ENCODE results near the gene INSM1.

DNA sequence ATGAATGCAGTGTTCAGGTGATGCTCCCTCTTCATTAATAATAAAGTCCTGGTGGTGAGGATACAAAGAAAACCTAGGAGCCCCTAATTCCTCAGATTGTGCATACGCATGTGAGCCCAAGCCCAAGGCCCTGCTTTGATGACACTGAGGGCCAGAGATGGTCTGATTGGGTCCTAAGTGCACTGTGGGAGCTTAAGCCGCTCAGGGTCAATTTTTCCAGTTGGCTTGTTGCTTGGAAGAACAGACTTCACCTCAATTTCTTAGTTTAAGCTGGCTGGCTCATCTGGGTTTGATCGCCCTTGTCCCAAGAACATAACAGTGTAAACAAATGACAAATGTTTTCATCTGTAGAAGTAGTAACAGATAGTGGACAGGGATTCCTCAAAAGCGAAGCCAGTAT is 41.4 kb downstream of the INSM1 start:
- no peak for TF ChIP-seq POLR2AphosphoS5 (IDR thresholded peaks at IDR 0.05; ENCODE audit: low read depth, low read length)
- no peak for TF ChIP-seq POLR2A (IDR thresholded peaks at IDR 0.05; ENCODE audit: low read depth, low read length)
- no peak for TF ChIP-seq PAX5 (IDR thresholded peaks at IDR 0.05; ENCODE audit: insufficient read depth, low read length, severe bottlenecking)
- no peak for TF ChIP-seq TAF1 (IDR thresholded peaks at IDR 0.05; ENCODE audit: low read depth, low read length)
- no peak for TF ChIP-seq SPI1 (IDR thresholded peaks at IDR 0.05; ENCODE audit: low read depth, low read length)

Data from GM12891 (cell line).